K562 (cell line): ENCODE measurements around the gene TNN. TPM values are rescaled to one million over a fixed set of nuclear protein-coding genes. Genes with fewer than 3 reads are reported as not detected.

ENCODE experiments used
- ATAC-seq: fragments of 200-7000 bp; cut with Tn5 transposase; 3 replicates; pipeline ENCODE4 v1.9.1; 2020; ENCODE audit warnings: moderate library complexity
- BruUV-seq: library from RNA; stranded (reverse); fragments of 400-500 nt; replicated peaks from 2 replicates; lab custom pipeline; 2021; lab: Mats Ljungman, UMichigan
- CTCF ChIA-PET: fragments of 300-600 bp; formaldehyde crosslinking; extraction: SDS; loops from one replicate; lab custom pipeline; 2021; ENCODE audit warnings: low intra/inter-chr PET ratio; lab: Yijun Ruan, JAX
- POLR2A ChIA-PET: fragments of 300-600, 350-650 bp; sonication (Branson Sonifier 250); formaldehyde crosslinking; extraction: SDS; loops from one replicate; lab custom pipeline; 2021; ENCODE audit warnings: antibody characterized with exemption, inconsistent platforms; lab: Yijun Ruan, JAX
- DNase-seq, 4 experiments: peaks; one replicate each; pipeline versions ENCODE4 v3.0.0 to v3.0.0-alpha.2; 2011 to 2018; ENCODE audit warnings: low spot score in 3 of 4, mixed read lengths in 3 of 4; ENCODE audit errors: extremely low read depth in 1 of 4
- FAIRE-seq: peaks from 2 replicates; lab custom pipeline; 2011; peaks lifted over from hg19 to GRCh38; lab: Jason Lieb, UNC
- H2AFZ ChIP-seq: 2 replicates; pipeline ENCODE4 v1.6.0; 2011; ENCODE audit warnings: low read depth, low read length, control low read depth, inconsistent platforms
- H3K27ac ChIP-seq: fragments of 200-600 bp; 3 replicates; pipeline ENCODE4 v1.8.0; 2011; ENCODE audit warnings: low read depth, mild to moderate bottlenecking, control low read depth, inconsistent platforms, low read length, moderate library complexity, mixed read lengths; ENCODE audit errors: extremely low read depth
- H3K27me3 ChIP-seq, 2 experiments: fragments of 300-600 bp in 1 of 2; 2 replicates in 1 of 2; 3 replicates in 1 of 2; pipeline versions ENCODE4 v1.6.0 to v1.8.0; 2011; ENCODE audit warnings: inconsistent platforms in 2 of 2, low read length in 2 of 2, mild to moderate bottlenecking in 1 of 2, mixed read lengths in 1 of 2, moderate library complexity in 1 of 2; ENCODE audit not compliant: control insufficient read depth in 2 of 2, insufficient read depth in 2 of 2
- H3K36me3 ChIP-seq: fragments of 300-600 bp; 3 replicates; pipeline ENCODE4 v1.8.0; 2011; ENCODE audit warnings: mild to moderate bottlenecking, low read length, inconsistent platforms; ENCODE audit not compliant: control insufficient read depth, insufficient read depth
- H3K4me1 ChIP-seq, 2 experiments: fragments of 200-600 bp in 1 of 2; replicated peaks in 1 of 2; 2 replicates in 1 of 2; 3 replicates in 1 of 2; pipeline versions ENCODE4 v1.5.1 to v1.8.0; 2011; ENCODE audit warnings: inconsistent platforms in 2 of 2, low read length in 2 of 2, mild to moderate bottlenecking in 1 of 2, mixed read lengths in 1 of 2, moderate library complexity in 1 of 2; ENCODE audit not compliant: control insufficient read depth in 2 of 2, insufficient read depth in 2 of 2
- H3K4me2 ChIP-seq: 2 replicates; pipeline ENCODE4 v1.6.1; 2011; ENCODE audit warnings: low read length, control low read depth, inconsistent platforms, mixed read lengths; ENCODE audit not compliant: insufficient read depth
- H3K4me3 ChIP-seq: fragments of 200-600 bp; sonication (generic), shearing (Covaris generic); 2 replicates; pipeline ENCODE4 v1.5.1; 2016; ENCODE audit warnings: control low read depth, inconsistent platforms
- H3K79me2 ChIP-seq: fragments of 200-600 bp; 3 replicates; pipeline ENCODE4 v1.8.0; 2011; ENCODE audit warnings: low read length, inconsistent platforms; ENCODE audit not compliant: control insufficient read depth, insufficient read depth
- H3K9ac ChIP-seq, 2 experiments: 2 replicates each; pipeline versions ENCODE4 v1.6.0 to v1.6.1; 2011; ENCODE audit warnings: low read depth in 2 of 2, low read length in 2 of 2, control low read depth in 1 of 2, inconsistent platforms in 1 of 2, mild to moderate bottlenecking in 1 of 2, mixed read lengths in 1 of 2; ENCODE audit not compliant: insufficient read depth in 1 of 2
- H3K9me1 ChIP-seq: one replicate; pipeline ENCODE4 v1.6.0; 2011; ENCODE audit warnings: inconsistent platforms, mild to moderate bottlenecking, low read length, moderate library complexity; ENCODE audit not compliant: control insufficient read depth, insufficient read depth
- H3K9me3 ChIP-seq: replicated peaks from 2 replicates; pipeline ENCODE4 v1.5.1; 2011; ENCODE audit warnings: low read depth, low read length, inconsistent platforms; ENCODE audit not compliant: control insufficient read depth, insufficient read depth
- H4K20me1 ChIP-seq: replicated peaks from 2 replicates; pipeline ENCODE4 v1.6.1; 2011; ENCODE audit warnings: low read length, inconsistent platforms, mixed read lengths; ENCODE audit not compliant: control insufficient read depth, insufficient read depth
- ADNP ChIP-seq: fragments of 200-800 bp; sonication (Bioruptor generic); IDR thresholded peaks from 2 replicates; pipeline ENCODE4 v1.6.1; 2016; ENCODE audit warnings: missing genetic modification characterization, missing compliant biosample characterization
- ARID1B ChIP-seq: fragments of 450-650 bp; IDR thresholded peaks from 2 replicates; pipeline ENCODE4 v1.6.1; 2016; ENCODE audit warnings: antibody characterized with exemption, mild to moderate bottlenecking, inconsistent platforms
- CEBPB ChIP-seq: fragments of 450-650 bp; IDR thresholded peaks from 2 replicates; pipeline ENCODE4 v1.6.1; 2016; ENCODE audit warnings: missing genetic modification characterization, missing compliant biosample characterization
- CEBPG ChIP-seq, 3 experiments: fragments of 200-800 bp in 1 of 3; sonication (Bioruptor generic) in 1 of 3; sonication (generic) in 1 of 3; formaldehyde crosslinking in 1 of 3; IDR thresholded peaks in 2 of 3; conservative IDR thresholded peaks in 1 of 3; 2 replicates each; pipeline versions ENCODE4 v1.6.1 to v1.8.0; 2016 to 2022; ENCODE audit warnings: missing compliant biosample characterization in 2 of 3, missing genetic modification characterization in 2 of 3, mild to moderate bottlenecking in 1 of 3, missing genetic modification reagents in 1 of 3
- DPF2 ChIP-seq: fragments of 450-650 bp; IDR thresholded peaks from 2 replicates; pipeline ENCODE4 v1.6.1; 2016
- GATAD2A ChIP-seq: fragments of 450-650 bp; IDR thresholded peaks from 2 replicates; pipeline ENCODE4 v1.6.1; 2017
- KDM1A ChIP-seq, 2 experiments: fragments of 450-650 bp; IDR thresholded peaks; 2 replicates each; pipeline ENCODE4 v1.6.1; 2016; ENCODE audit warnings: mild to moderate bottlenecking in 2 of 2
- KLF16 ChIP-seq: IDR thresholded peaks from 2 replicates; pipeline ENCODE4 v1.6.1; 2016; ENCODE audit warnings: antibody characterized with exemption
- MEIS2 ChIP-seq: fragments of 450-650 bp; IDR thresholded peaks from 2 replicates; pipeline ENCODE4 v1.6.1; 2014; ENCODE audit warnings: mild to moderate bottlenecking; ENCODE audit not compliant: partially characterized antibody
- MTA1 ChIP-seq: fragments of 450-650 bp; IDR thresholded peaks from 2 replicates; pipeline ENCODE4 v1.6.1; 2017; ENCODE audit warnings: borderline replicate concordance
- NR2C2 ChIP-seq, 2 experiments: fragments of 200-800 bp in 1 of 2; sonication (Bioruptor generic) in 1 of 2; sonication (generic) in 1 of 2; formaldehyde crosslinking in 1 of 2; IDR thresholded peaks; 2 replicates each; pipeline versions ENCODE4 v1.6.1 to v1.8.0; 2016 to 2022; ENCODE audit warnings: mild to moderate bottlenecking in 1 of 2, missing compliant biosample characterization in 1 of 2, missing genetic modification characterization in 1 of 2, missing genetic modification reagents in 1 of 2
- RBM15 ChIP-seq: fragments of 200-400 bp; formaldehyde crosslinking; IDR thresholded peaks from 2 replicates; pipeline ENCODE4 v1.6.1; 2018; ENCODE audit warnings: mild to moderate bottlenecking, low read length, moderate library complexity; ENCODE audit not compliant: insufficient read depth
- SMARCA4 ChIP-seq: fragments of 450-650 bp; IDR thresholded peaks from 2 replicates; pipeline ENCODE4 v1.6.1; 2016
- ZNF3 ChIP-seq: fragments of 250-450 bp; sonication (Bioruptor Pico); IDR thresholded peaks from 2 replicates; pipeline ENCODE4 v1.5.0; 2021; ENCODE audit warnings: mild to moderate bottlenecking, moderate library complexity
- ZNF76 ChIP-seq: fragments of 250-450 bp; sonication (Bioruptor Pico); IDR thresholded peaks from 2 replicates; pipeline ENCODE4 v1.4.0; 2020; ENCODE audit warnings: mild to moderate bottlenecking, moderate library complexity, borderline replicate concordance
- WGBS: fragments of 100-300 bp; shearing (Covaris generic); methylation state at CpG from one replicate; pipeline ENCODE4 v1.1.6; 2016; ENCODE audit warnings: low coverage, mixed read lengths; ENCODE audit not compliant: insufficient coverage; ENCODE audit errors: missing lambda C conversion rate; 5-methylcytosine and 5-hydroxymethylcytosine counted together
- in situ Hi-C: fragments of 300-500 bp; cut with MboI; formaldehyde crosslinking; loops from 4 replicates; pipeline ENCODE4 v1.15.0; 2018; ENCODE audit warnings: inconsistent platforms, mixed read lengths
- intact Hi-C: fragments of 100-400 bp; cut with micrococcal nuclease; formaldehyde crosslinking; loops from 2 replicates; pipeline ENCODE4 v1.14.2; 2022
- polyA plus RNA-seq, 8 experiments: library from polyadenylated mRNA; depleted of rRNA in 4 of 8; stranded (reverse) in 5 of 8; unstranded in 3 of 8; fragments of >200 nt; fragmentation: Nextera tagmentation in 2 of 8; fragmentation: Illumina TruSeq in 1 of 8; extraction: Ambion mirVana in 2 of 8; extraction: Trizol in 1 of 8; gene quantifications; 2 replicates each; pipeline versions ENCODE4 v1.2.1 to v1.2.3, GENCODE V29; 2011 to 2014; ENCODE audit warnings: inconsistent platforms in 1 of 8, missing spikeins in 1 of 8
- total RNA-seq, 7 experiments: library from RNA; depleted of rRNA in 6 of 7; stranded (reverse); fragments of >200 nt in 6 of 7; fragmentation: Illumina TruSeq in 2 of 7; extraction: Trizol in 2 of 7; gene quantifications; 2 replicates each; pipeline versions ENCODE4 v1.2.1 to v1.2.3, GENCODE V29; 2011 to 2021; ENCODE audit warnings: low replicate concordance in 1 of 7
- TF ChIP-seq, protein P1 (sequence below): fragments of 450-650 bp; formaldehyde crosslinking; IDR thresholded peaks from 2 replicates; pipeline ENCODE4 v1.4.0; 2022; ENCODE audit warnings: missing genetic modification characterization
- TF ChIP-seq, protein P2 (sequence below): fragments of 250-450 bp; sonication (Bioruptor Pico); IDR thresholded peaks from 2 replicates; pipeline ENCODE4 v1.6.1; 2021; ENCODE audit warnings: mild to moderate bottlenecking
- TF ChIP-seq, protein P3 (sequence below): fragments of 450-650 bp; IDR thresholded peaks from 2 replicates; pipeline ENCODE4 v1.6.1; 2016

The TNN gene
- total and polyA plus RNA-seq, 9 of the 15 experiments (the other 6 are each of a cell fraction or from before 2014, with no cell fraction given): 0.01 to 0.09 (median 0.07) TPM; not detected in 4

GRCh38 chr1:175067362-175068106 is at the start of gene TNN (continued):
- TF ChIP-seq CEBPG (CRISPR knock-in tag; IDR thresholded peaks at IDR 0.05) (no peak), CEBPG (tag; conservative IDR thresholded peaks at IDR 0.05 in 1 of 2, IDR thresholded peaks at IDR 0.05 in 1 of 2) (no peak), MTA1 (no peak)
- TF ChIP-seq, protein P1, sequence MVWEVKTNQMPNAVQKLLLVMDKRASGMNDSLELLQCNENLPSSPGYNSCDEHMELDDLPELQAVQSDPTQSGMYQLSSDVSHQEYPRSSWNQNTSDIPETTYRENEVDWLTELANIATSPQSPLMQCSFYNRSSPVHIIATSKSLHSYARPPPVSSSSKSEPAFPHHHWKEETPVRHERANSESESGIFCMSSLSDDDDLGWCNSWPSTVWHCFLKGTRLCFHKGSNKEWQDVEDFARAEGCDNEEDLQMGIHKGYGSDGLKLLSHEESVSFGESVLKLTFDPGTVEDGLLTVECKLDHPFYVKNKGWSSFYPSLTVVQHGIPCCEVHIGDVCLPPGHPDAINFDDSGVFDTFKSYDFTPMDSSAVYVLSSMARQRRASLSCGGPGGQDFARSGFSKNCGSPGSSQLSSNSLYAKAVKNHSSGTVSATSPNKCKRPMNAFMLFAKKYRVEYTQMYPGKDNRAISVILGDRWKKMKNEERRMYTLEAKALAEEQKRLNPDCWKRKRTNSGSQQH (CRISPR knock-in tag): no peak

GRCh38 chr1:175019524-175019923 is 48.1 kb upstream of the TNN start:
- H3K9ac ChIP-seq: no peak overlapping the region
- peaks cover 46% of the 10 kb centered on the region for H3K79me2 ChIP-seq
- FAIRE-seq: no peak
- H3K9me1 ChIP-seq: no peaks in the 10 kb centered on the region
- peaks cover 66% of the 10 kb centered on the region for H3K36me3 ChIP-seq
- in situ Hi-C loops (no loop called here), intact Hi-C loops (no loop called here)
- H3K9me3 ChIP-seq: no peaks in the 10 kb centered on the region
- POLR2A ChIA-PET: interaction anchor here (1.9 kb wide), 1 partner anchor 19 kb away, joined by 4 read pairs; the partner anchor contains the start of gene CACYBP
- no peak overlapping the region for H3K4me3 ChIP-seq
- WGBS: 16% methylated on average over 3 of the region's 3 CpGs
- peaks cover 7 to 11% of the 10 kb centered on the region in 2 experiments; a peak in 4 of 5 replicates for H3K4me1 ChIP-seq
- ATAC-seq: no peak
- H3K27me3 ChIP-seq: no peaks in the 10 kb centered on the region
- BruUV-seq: no TSS peak
- no peak overlapping the region for H2AFZ ChIP-seq
- no peaks in the 10 kb centered on the region for H4K20me1 ChIP-seq
- DNase-seq: no peak
- no peak overlapping the region; the same call in 1 of the 2 replicates for H3K4me2 ChIP-seq
- CTCF ChIA-PET: no interaction called here
- no peak overlapping the region for H3K27ac ChIP-seq
- TF ChIP-seq SMARCA4 (peak; percentile 19; the same call in 1 of the 2 replicates), ZNF76 (no peak), ARID1B (0 out of 2 replicates have a peak, but pooled peaks have one; percentile 31), ADNP (tag) (peak; percentile 37; the same call in 1 of the 2 replicates), KDM1A (IDR thresholded peaks at IDR 0.05) (peak in 1 of 2 experiments; percentile 45; a peak in 2 of 4 replicates), KLF16 (peak; percentile 18; the same call in 1 of the 2 replicates), GATAD2A (no peak), NR2C2 (CRISPR knock-in tag; IDR thresholded peaks at IDR 0.05) (no peak), NR2C2 (tag; IDR thresholded peaks at IDR 0.05) (peak; percentile 45; the same call in 1 of the 2 replicates), DPF2 (peak; percentile 23; the same call in 1 of the 2 replicates), MEIS2 (peak; percentile 96), RBM15 (no peak), ZNF3 (CRISPR knock-in tag) (no peak), CEBPB (tag) (no peak)
- TF ChIP-seq, protein P2, sequence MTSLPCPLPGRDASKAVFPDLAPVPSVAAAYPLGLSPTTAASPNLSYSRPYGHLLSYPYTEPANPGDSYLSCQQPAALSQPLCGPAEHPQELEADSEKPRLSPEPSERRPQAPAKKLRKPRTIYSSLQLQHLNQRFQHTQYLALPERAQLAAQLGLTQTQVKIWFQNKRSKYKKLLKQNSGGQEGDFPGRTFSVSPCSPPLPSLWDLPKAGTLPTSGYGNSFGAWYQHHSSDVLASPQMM: no peak
- TF ChIP-seq, protein P3, sequence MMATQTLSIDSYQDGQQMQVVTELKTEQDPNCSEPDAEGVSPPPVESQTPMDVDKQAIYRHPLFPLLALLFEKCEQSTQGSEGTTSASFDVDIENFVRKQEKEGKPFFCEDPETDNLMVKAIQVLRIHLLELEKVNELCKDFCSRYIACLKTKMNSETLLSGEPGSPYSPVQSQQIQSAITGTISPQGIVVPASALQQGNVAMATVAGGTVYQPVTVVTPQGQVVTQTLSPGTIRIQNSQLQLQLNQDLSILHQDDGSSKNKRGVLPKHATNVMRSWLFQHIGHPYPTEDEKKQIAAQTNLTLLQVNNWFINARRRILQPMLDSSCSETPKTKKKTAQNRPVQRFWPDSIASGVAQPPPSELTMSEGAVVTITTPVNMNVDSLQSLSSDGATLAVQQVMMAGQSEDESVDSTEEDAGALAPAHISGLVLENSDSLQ: peak; percentile 93
